HCEC 1CT (cell line): ENCODE results near the gene ROBO1.

ENCODE experiments used
- DNase-seq: peaks from one replicate; pipeline ENCODE4 v3.0.0-alpha.2; 2017

ROBO1 gene

DNA sequence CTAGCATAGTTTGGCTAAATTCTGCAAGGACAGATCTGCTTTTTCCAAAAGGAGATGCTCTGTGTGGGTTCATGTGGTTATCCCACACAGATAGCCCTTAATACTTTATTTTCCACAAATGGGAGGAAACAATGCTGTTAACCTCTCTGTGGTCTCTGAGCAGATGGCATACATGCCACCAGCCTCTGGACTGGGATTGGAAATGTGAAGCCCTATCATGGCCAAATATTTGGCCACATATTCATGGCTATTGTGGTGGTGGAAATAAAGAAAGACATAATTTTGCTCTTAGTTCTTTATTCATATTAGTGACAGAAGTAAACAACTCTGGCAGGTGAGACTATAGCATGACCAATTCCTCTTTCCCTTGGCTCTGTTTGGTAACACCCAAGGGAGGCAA, 726.2 kb downstream of the ROBO1 start:
- DNase-seq, result no peak

DNA sequence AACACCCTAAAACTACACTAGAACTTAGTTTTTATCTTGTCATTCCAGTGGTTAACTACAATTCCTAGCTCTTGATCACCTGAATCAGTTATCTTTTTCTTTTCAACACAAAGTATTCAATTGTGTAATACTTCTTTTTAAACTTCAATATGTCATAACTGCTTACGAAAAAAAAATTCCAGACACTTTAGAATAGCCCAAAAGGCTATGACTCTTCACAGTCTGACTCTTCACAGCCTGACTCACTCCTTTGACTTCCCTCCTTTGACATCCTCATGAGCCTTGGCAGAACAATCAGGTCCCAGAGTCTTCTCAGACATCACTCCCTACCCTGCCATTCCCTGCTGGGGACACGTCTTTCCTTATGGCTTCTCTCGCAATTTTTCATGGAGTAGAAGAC, 727.1 kb downstream of the ROBO1 start:
- peak; percentile 95 for DNase-seq

DNA sequence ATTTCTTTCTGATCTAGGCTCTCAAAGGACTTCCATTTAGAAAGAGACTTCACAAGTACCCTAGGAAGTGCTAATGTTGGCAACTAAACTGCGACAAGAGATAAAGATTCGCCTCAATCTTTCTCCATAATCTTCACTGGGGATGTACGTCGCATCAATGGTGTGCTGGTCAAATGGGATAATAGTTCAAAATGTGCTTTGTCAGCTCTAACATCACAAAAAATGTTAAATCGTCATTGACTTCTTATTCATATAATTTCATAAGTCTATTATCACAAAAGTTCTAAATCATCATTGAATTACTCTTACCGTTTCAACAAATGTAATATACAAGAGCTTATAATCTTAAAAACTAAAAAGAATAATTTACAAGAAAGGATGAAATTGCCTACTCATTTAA, 727.7 kb downstream of the ROBO1 start:
- DNase-seq, result no peak

DNA sequence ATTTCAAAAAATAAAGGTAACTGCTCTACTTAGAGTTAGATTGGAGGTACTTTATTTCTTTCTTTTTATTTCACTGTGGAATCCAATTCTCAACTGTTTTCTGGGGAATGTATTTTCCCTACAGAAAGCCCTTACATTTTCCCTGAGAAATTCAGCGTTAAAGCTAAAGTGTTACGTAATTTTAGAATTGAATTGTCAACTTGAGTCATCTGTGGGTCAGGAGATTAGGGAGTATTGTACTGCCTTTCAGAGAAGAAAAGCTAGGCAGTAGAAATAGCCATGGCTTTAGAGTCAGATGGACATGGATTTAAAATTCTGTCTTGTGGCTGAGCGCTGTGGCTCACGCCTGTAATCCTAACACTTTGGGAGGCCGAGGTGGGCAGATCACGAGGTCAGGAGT, 728.6 kb downstream of the ROBO1 start:
- peak; percentile 41 for DNase-seq

DNA sequence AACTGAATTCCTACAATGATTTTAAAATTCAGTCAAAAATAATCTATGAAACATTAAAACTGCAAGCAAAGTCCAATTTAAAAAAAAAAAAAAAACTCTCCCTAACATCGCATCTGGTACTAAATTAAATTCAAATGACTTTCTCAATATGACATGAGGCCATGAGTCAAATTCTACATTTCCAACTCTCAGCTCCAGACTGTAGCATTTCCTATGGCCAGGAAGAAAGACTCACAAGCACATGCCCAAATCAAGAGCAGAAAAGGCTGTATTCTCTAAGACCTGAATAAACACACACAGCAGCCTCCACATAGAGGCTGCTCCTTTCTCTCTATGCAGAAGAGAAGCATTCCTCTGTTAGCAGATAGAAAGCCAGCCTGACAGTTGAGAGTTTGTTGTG, 729.2 kb downstream of the ROBO1 start:
- no peak for DNase-seq

DNA sequence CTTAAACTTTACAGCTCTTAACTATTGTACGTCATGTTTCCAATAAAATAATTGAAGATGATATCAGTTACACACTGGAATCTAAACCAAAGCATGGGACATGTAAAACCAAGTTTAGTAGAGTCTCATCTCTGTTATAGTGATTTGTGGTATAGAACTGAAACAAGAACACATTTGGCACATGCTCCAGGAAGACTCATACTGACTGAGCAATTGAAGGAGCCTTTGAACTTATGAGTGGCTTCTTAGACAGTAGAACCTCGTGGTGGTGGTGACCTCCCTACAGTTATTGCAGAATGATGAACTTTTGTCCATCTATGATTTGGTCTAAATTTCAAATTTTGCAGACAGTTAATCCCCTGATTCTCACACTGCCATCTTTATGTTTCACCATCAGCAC, 729.7 kb downstream of the ROBO1 start:
- DNase-seq, result peak; percentile 17

DNA sequence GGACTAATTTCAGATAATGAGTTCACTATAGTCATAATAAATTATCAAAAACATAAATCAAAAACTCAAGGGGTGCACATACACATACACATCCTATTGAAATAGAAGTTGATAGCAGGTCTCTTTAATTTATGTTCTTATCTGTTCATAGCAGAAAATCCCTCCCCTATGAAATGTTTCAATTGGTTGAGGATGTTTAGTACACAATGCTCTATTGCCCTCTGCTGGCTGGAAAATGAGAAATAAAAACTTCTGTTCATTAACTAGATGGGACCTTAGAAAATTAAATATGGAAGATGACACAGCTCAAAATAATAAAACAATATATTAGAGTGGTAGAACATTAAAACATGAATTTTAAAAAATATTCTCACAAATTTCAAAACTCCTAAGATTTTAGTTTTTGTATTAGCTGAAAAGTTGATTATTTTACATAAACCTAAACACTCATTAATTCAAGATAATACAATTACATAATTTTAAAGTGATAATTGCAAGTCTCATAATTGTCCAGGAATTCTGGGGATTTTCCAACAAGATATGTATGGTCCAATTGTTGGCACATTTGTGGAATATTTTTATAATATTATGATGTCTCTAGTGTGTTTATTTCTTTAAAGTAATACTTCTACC, 735.0 kb downstream of the ROBO1 start:
- peak; percentile 54 for DNase-seq

DNA sequence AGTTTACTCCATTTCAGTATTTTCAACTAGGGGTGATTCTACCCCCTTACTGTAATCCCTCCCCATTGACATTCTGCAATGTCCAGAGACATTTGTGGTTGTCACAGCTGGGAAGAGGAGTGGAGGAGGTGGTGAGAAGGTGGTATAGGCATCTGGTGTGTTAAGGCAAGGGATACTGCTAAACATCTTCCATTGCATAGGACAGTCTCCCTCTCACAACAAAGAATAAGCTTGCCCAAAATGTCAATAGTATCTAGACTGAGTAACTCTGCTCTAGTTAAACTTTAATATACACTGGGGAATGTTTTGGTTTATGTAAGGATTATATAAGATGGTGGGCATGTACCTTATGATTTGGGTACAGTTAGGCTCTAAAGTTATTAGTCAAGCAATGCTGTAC, 737.6 kb downstream of the ROBO1 start:
- no peak for DNase-seq

DNA sequence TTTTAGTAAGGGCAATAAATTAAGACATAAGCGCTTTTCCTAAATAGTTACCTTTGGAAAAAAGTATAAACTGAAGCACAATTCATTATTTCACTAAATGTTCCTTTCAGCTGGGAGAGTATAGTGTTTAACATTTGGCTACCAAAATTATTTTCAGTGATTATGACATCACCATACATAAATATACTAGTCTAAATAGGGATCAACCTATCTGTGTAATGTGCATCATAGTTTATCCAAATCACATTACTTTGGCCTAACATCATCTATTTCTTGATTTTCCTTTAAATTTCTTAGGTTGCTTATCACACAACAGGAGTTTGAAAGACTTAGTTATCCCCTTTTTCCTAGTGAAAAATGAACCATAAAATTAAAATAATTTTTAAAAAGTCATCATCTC, 738.9 kb downstream of the ROBO1 start:
- DNase-seq, result no peak

DNA sequence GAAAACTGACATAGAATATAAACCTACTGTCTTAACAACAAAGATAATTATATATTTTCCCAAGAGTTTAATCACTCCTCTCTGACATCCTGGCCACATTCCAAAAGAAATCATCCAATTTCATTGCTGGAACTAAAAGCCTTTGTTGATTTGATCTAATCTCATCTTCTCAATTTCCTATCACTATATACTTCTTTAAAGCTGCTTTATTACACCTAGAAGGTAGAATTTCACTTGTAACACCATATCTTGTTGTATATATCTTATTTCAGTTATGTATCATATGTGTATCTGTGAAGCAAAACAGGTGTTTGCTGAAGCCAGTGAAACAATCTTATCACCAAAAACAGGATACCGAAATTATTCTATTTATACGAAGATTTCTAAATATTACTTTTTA, 740.2 kb downstream of the ROBO1 start:
- DNase-seq, result no peak

DNA sequence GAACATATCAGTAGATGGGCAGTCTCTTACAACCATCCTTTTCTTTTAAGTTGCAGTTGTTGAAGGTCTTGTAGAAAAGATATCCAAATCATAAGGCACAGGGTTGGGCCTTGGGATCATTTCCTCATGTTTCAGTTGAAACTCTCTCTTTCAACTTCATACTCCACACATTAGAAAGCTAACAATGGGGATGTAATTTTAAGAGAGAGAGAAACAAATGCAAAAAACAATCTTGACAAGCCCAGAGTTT, 747.9 kb downstream of the ROBO1 start:
- no peak for DNase-seq

DNA sequence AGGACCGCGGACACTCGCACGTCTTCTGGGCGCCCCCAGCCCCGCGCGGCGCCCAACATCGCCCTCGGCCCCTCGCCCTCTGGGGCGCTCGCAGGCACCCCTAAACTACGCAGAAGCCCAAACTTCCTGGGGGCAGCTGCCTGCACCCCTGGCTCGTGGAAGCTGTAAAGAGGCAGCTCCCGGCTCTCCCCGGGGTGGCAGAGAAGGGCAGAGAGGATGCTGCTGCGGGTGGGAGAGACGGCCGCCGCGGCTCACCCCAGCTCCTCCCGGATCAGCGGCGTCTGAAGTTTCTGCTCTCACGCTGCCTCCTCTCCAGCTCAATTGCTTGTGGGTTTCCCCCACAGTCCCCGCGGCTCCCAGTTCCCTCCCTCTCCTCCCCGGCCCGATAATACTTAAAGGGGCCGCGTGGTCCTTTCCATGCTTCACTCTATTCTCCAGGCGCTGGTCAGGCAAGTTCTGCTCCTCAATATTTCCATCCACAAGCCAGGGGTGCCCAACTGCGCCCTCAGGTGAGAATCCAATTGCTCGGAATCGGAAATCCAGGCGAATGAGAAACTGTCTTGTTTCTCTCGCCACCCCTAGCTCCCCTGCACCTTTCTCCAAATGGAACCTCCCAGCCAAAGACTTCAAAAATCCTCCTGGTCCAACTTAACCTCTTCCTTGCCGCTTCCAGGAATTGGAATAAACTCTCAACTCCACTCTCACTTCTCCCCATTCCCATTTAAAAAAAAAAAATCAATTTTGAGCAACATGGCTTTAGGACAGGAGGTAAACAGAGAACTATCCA, 748.5 kb downstream of the ROBO1 start:
- peak; percentile 93 for DNase-seq

DNA sequence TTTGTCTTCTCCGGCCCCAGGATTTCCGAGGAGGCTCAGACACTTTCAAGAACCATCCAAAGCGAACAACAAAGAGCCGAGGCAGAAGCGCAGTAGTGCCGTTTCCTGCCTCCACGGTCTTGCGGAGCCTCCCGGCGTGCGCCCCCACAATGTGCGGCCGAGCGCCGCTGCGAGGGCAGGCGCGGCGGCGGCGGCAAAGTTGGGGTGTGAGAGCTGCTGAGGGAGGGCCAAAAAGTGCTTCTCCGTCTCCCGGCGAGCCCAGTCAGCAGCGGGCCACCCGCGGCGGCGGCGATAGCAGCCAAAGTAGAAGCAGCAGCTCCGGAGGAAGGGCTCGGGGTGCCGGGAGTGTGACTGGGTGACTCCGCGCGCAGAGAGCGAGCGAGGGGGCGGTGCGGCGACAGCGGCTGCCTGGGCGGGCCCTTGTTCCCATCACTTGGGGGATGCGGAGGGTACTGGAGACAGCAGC, 749.1 kb downstream of the ROBO1 start:
- peak; percentile 72 for DNase-seq

DNA sequence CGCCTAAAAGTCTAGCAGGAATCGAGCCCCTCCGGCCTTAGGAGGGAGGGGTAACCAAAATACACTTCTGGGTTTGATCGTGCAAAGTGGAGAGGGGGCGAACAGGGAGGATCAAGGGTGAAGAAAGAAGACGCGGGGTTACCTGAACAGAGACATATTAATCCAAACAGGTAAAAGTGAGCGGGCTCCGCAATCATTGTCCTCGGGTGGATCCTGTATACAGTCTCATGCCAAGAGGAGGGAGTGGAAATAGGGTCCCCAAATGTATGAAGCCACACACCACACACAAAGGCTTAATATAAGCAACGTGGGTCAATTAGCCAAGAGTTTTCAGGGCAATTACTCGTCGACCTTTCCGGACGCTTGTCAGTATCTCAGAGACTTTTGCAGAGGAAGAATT, 749.5 kb downstream of the ROBO1 start:
- no peak for DNase-seq

DNA sequence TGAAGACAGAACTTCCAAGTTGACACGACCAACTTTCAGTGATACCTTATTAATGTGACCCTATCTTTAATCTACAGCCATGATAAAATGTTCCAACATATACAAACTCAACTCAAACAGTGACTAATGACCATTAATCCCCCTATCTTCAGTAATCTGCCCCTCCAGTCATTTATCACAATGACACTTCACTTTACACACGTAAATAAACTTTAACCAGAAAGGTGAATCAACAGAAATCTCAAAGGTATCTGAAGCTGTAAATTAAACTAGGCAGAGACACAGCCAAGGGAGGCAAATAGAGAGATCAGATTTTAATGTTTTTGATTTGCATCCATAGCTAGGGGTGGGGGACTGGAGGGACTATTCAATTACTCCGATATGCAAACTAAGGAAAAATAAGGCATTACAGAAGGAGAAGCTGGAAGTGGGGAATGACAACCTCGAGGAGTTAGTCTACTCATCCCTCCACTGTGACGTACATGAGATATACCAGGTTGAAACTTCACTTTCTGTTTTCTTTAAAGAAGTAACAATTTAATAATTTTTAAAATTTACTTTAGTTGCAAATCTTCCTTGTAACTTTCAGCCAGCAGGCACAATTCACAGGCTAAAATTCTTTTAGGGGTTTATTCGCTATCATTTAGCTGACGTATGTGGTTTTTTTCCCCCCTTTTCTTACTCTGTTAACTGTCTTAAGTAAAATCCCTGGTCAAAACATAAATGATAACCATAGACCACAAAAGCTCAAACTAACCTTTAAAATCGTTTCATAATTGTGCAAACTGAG, 751.0 kb downstream of the ROBO1 start:
- peak; percentile 36 for DNase-seq

DNA sequence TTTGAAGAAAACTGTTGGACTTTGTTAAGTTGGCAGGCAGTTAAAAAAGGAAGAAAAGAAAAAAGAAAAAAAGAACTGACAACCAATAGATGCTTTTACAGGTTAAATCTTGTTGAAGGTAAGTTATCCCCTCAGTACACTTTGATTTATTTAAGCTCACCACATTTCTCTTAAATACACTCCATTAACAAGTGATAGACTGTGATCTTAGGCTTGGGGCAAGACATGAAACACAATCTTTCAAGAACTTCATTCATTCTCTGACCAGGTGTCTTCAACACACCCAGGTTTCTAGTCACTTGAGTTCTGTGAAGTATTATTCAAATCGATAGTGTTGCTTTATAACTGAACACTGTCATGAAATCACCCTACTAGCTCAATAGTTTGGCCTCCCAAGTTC, 751.9 kb downstream of the ROBO1 start:
- DNase-seq, result no peak

DNA sequence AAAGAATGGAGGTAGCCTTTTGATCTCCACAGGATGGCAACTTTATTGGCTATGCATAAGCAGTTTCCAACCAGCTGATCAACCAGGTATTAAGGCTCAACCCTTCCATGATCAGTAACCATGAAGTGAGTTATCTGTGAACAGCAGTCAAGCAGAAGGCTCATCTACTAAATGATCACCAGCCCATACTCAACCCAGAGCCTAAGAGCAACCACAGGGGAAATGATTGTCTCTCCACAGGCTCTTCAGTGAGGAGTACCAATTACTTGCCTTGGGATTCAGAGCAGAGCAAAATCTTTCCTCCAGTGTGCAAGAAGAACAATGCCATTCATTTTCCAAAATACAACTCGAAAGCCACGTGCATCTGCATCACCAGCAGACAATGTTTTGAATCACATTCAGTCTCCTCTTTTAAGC, 754.8 kb downstream of the ROBO1 start:
- peak; percentile 14 for DNase-seq

DNA sequence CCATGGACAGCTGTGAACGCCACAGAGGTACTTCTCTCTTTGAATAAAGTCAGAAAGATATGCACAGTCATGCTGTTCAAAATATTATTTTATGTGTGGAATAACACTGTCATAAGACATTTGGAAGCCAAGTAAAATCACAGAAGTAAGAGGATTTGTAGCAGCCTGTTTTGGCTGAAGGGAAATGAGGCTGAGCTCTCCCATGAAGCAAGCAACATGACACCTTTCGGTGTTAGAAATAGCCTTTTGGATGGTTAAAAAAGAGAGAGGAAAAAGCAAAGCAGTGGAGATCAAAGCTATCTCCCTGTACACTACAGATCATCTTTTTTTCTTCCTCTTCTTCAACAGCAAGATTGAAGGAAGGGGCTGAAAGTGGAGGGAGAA, 755.3 kb downstream of the ROBO1 start:
- no peak for DNase-seq

DNA sequence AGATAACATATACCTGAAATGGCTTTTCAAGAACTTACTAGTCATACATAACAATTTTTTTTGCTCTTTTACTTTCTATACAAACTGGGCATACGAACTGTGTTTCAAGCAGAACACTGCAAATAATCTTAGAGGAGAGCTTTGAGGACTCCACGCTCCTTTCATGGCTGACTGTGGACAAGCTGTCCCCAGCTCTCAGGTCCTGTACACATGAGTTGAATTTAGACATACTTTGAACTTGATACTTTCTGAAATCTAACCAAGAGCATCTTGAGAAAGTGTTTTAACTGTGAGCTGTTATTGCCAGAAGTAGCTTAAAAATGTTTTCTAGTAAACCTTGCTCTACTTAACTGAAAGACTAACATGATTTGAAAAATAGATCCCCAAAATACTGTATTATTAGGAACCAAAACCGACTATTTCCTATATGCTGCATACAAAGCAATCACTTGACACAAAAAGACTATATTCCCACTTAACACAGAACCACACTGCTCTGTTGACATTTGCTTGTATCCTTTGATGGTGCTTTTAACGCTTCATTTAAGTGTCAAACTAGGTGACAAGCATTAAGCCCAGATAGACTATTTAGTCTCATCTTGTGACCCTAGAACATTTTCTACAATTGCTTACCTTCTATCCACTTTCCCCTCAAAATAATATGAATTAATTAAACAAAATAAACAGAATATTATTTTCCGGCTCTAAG, 755.8 kb downstream of the ROBO1 start:
- DNase-seq, result no peak

DNA sequence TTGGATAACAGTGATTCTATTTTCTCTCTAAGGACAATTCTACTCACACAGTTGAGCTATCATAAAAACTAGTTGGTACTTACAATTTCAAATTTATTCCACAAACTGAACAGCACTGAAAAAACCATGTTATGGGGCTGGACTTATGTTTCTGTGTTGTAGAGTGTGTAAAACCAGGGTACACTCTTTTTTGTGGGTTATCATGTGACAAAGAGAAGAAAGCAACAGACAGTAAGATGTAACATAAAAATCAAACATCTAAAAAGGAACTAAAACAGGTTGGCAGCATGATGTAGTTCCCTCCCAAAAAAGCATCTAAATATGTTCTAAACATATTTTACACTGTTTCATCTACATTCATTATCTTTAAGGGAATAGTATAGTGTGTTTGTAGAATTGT, 757.9 kb downstream of the ROBO1 start:
- DNase-seq, result no peak

DNA sequence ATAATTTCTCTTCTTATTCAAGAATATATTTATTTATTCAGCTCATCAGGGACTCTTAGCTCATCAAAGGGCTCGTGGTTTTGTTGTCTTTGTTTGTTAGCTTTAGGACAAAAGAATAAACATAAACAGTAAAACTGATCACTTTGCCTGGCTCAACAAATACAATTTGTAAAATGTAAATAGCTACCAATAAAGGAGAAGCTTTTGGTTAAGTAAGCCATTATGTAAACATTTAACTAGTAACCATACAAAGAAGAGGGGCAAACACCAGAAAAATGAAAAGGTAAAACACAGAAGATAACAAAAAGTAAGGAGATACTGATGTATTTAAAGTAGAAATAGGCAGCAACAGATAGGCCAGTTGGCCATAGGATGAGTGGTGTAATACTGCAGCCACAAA, 761.7 kb downstream of the ROBO1 start:
- DNase-seq, result no peak

DNA sequence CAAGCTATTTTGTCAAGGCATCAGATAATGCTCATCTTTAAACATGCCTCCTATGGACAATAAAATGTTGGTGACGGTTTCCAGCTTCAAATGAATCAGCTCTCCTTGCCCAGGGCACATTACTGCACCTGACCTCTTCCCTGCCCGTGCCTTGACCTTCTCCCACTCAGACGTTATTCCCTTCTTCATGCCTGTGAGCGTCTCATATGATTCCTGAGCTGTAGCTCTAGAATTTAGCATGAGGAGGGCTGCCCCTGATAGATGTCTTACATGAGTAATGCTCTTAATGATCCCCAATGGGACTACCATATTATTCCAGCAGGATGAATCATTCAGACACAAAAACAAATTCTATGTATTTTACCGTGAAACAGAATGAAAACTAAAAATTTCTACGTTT, 762.7 kb downstream of the ROBO1 start:
- DNase-seq, result no peak

DNA sequence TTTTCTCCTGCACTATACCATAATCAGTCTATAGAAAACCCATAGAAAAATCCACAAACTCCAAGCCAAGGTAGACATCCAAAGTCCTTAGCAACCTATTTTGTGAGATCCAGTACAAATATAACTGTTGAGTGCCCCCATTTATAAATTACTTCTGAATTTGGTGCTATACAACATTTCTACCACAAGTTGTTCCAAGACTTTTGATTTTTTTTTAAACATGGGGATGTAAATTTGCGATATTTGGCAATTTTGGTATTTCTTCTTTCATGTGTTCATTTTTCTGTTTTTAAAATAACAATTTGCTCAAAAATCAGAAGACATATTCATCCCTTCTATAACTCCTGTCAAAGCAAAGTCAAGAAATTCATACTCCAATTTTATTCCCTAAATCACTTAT, 763.8 kb downstream of the ROBO1 start:
- DNase-seq, result no peak
